Activated naive CD8-positive, alpha-beta T cell treated with anti-CD3 and anti-CD28 coated beads, Interleukin-2, amount 10 ng/mL, durations not matched to agents 7 days and 5 days (primary cell): ENCODE results near the gene ABCC3. TPM values are rescaled to one million over a fixed set of nuclear protein-coding genes. Genes with fewer than 3 reads are reported as not detected.

ENCODE experiments used
- ATAC-seq: fragments of 150-1000 bp; cut with Tn5 transposase; one replicate; pipeline ENCODE4 v1.10.0; 2021; ENCODE audit warnings: low read depth, moderate library complexity
- POLR2A ChIA-PET: fragments of 350-600 bp; sonication (Branson Sonifier 250); formaldehyde crosslinking; loops from one replicate; lab custom pipeline; 2021; ENCODE audit warnings: antibody characterized with exemption; lab: Charles Lee
- DNase-seq: peaks from one replicate; pipeline ENCODE4 v3.0.0; 2021
- H3K27ac Mint-ChIP-seq: one replicate; pipeline ENCODE4 v1.8.0; 2022; ENCODE audit warnings: mild to moderate bottlenecking, mixed read lengths
- H3K27me3 Mint-ChIP-seq: one replicate; pipeline ENCODE4 v1.8.0; 2022; ENCODE audit warnings: mild to moderate bottlenecking, moderate library complexity, mixed read lengths
- H3K36me3 Mint-ChIP-seq: one replicate; pipeline ENCODE4 v1.8.0; 2021; ENCODE audit warnings: mild to moderate bottlenecking, mixed read lengths
- H3K4me1 Mint-ChIP-seq: one replicate; pipeline ENCODE4 v1.8.0; 2021; ENCODE audit warnings: mixed read lengths
- H3K4me3 Mint-ChIP-seq: one replicate; pipeline ENCODE4 v1.8.0; 2022; ENCODE audit warnings: mild to moderate bottlenecking, moderate library complexity, mixed read lengths
- H3K9me3 Mint-ChIP-seq: one replicate; pipeline ENCODE4 v1.8.0; 2021; ENCODE audit warnings: mixed read lengths
- total RNA-seq, 2 experiments: library from RNA; stranded (reverse); gene quantifications; one replicate each; pipeline ENCODE4 v1.2.3, GENCODE V29; 2021

Gene ABCC3
- total RNA-seq, 2 experiments from 2014 or later: 0.77 to 1.4 TPM

GRCh38 chr17:50649042-50649908, 14.6 kb downstream of the ABCC3 start:
- peaks cover 1% of the 10 kb centered on the region for H3K9me3 Mint-ChIP-seq
- POLR2A ChIA-PET: no interaction called here
- no peak overlapping the region for H3K4me3 Mint-ChIP-seq

GRCh38 chr17:50651661-50652060, 17.0 kb downstream of the ABCC3 start:
- ATAC-seq (no peak), DNase-seq (no peak)
- POLR2A ChIA-PET: no interaction called here
- H3K27ac Mint-ChIP-seq: no peak overlapping the region
- H3K4me1 Mint-ChIP-seq: no peaks in the 10 kb centered on the region
- H3K4me3 Mint-ChIP-seq: no peak overlapping the region
- peaks cover 1% of the 10 kb centered on the region for H3K9me3 Mint-ChIP-seq
- H3K36me3 Mint-ChIP-seq: no peaks in the 10 kb centered on the region
- peaks cover 25% of the 10 kb centered on the region for H3K27me3 Mint-ChIP-seq

More at GRCh38 chr17:50649042-50649908, 14.6 kb downstream of the ABCC3 start:
- ATAC-seq (no peak), DNase-seq (no peak)
- H3K27ac Mint-ChIP-seq: no peak overlapping the region
- no peaks in the 10 kb centered on the region for H3K36me3 Mint-ChIP-seq
- H3K4me1 Mint-ChIP-seq: no peaks in the 10 kb centered on the region
- peaks cover 33% of the 10 kb centered on the region for H3K27me3 Mint-ChIP-seq

- POLR2A ChIA-PET: interaction anchor here (0.6 kb wide), 1 partner anchor 55 kb away, joined by 3 read pairs; no protein-coding TSS in a partner anchor
- Mint-ChIP-seq H3K4me1 (no peaks in the 10 kb centered on the region), H3K27ac (no peak overlapping the region), H3K9me3 (peaks cover 1% of the 10 kb centered on the region), H3K36me3 (no peaks in the 10 kb centered on the region), H3K27me3 (peaks cover 19% of the 10 kb centered on the region), H3K4me3 (no peak overlapping the region)
- DNase-seq: no peak
- ATAC-seq: no peak
Observed at GRCh38 chr17:50653738-50654137, 19.1 kb downstream of the ABCC3 start.

GRCh38 chr17:50656509-50656908, 21.8 kb downstream of the ABCC3 start:
- H3K27ac Mint-ChIP-seq: no peak overlapping the region
- DNase-seq (no peak), ATAC-seq (no peak)
- H3K4me1 Mint-ChIP-seq: peaks cover 6% of the 10 kb centered on the region
- H3K36me3 Mint-ChIP-seq: no peaks in the 10 kb centered on the region
- POLR2A ChIA-PET: no interaction called here
- peaks cover 1% of the 10 kb centered on the region for H3K9me3 Mint-ChIP-seq
- no peak overlapping the region for H3K4me3 Mint-ChIP-seq
- peaks cover 4% of the 10 kb centered on the region for H3K27me3 Mint-ChIP-seq

GRCh38 chr17:50657054-50657453, 22.4 kb downstream of the ABCC3 start:
- Mint-ChIP-seq H3K4me3 (no peak overlapping the region), H3K4me1 (peaks cover 12% of the 10 kb centered on the region), H3K36me3 (no peaks in the 10 kb centered on the region), H3K9me3 (no peaks in the 10 kb centered on the region), H3K27ac (no peak overlapping the region), H3K27me3 (no peaks in the 10 kb centered on the region)
- ATAC-seq (no peak), DNase-seq (no peak)
- POLR2A ChIA-PET: no interaction called here

- Mint-ChIP-seq H3K9me3 (no peaks in the 10 kb centered on the region), H3K4me3 (no peak overlapping the region), H3K4me1 (peaks cover 14% of the 10 kb centered on the region), H3K27ac (no peak overlapping the region), H3K36me3 (no peaks in the 10 kb centered on the region), H3K27me3 (no peaks in the 10 kb centered on the region)
- POLR2A ChIA-PET: no interaction called here
- ATAC-seq (no peak), DNase-seq (no peak)
Observed at GRCh38 chr17:50657627-50658026, 22.9 kb downstream of the ABCC3 start.

- H3K27ac Mint-ChIP-seq: no peak overlapping the region
- no peaks in the 10 kb centered on the region for H3K36me3 Mint-ChIP-seq
- ATAC-seq (no peak), DNase-seq (no peak)
- POLR2A ChIA-PET: no interaction called here
- H3K4me1 Mint-ChIP-seq: peaks cover 14% of the 10 kb centered on the region
- no peaks in the 10 kb centered on the region for H3K9me3 Mint-ChIP-seq
- peaks cover 2% of the 10 kb centered on the region for H3K27me3 Mint-ChIP-seq
- H3K4me3 Mint-ChIP-seq: no peak overlapping the region
Observed at GRCh38 chr17:50658616-50659015, 23.9 kb downstream of the ABCC3 start.

GRCh38 chr17:50659179-50659578, 24.5 kb downstream of the ABCC3 start:
- DNase-seq: no peak
- Mint-ChIP-seq H3K36me3 (no peaks in the 10 kb centered on the region), H3K27ac (no peak overlapping the region), H3K27me3 (peaks cover 2% of the 10 kb centered on the region), H3K4me1 (peaks cover 14% of the 10 kb centered on the region), H3K9me3 (no peaks in the 10 kb centered on the region), H3K4me3 (no peak overlapping the region)
- POLR2A ChIA-PET: no interaction called here
- ATAC-seq: no peak

- peaks cover 14% of the 10 kb centered on the region for H3K4me1 Mint-ChIP-seq
- ATAC-seq (no peak), DNase-seq (no peak)
- POLR2A ChIA-PET: no interaction called here
- H3K4me3 Mint-ChIP-seq: no peak overlapping the region
- H3K27me3 Mint-ChIP-seq: peaks cover 4% of the 10 kb centered on the region
- peak overlapping the region; percentile 59 for H3K27ac Mint-ChIP-seq
- no peaks in the 10 kb centered on the region for H3K36me3 Mint-ChIP-seq
- H3K9me3 Mint-ChIP-seq: no peaks in the 10 kb centered on the region
Observed at GRCh38 chr17:50660042-50660886, 25.6 kb downstream of the ABCC3 start.

- POLR2A ChIA-PET: no interaction called here
- Mint-ChIP-seq H3K36me3 (no peaks in the 10 kb centered on the region), H3K4me1 (peaks cover 14% of the 10 kb centered on the region), H3K9me3 (no peaks in the 10 kb centered on the region), H3K27ac (peak overlapping the region; percentile 59), H3K27me3 (peaks cover 4% of the 10 kb centered on the region), H3K4me3 (no peak overlapping the region)
- ATAC-seq: no peak
- no peak for DNase-seq
Observed at GRCh38 chr17:50660887-50661345, 26.2 kb downstream of the ABCC3 start.

- POLR2A ChIA-PET: interaction anchor here (0.5 kb wide), 1 partner anchor 44 kb away, joined by 6 read pairs; no protein-coding TSS in a partner anchor
- Mint-ChIP-seq H3K4me3 (peak overlapping the region; percentile 48), H3K27me3 (peaks cover 4% of the 10 kb centered on the region), H3K4me1 (peaks cover 14% of the 10 kb centered on the region), H3K27ac (peak overlapping the region; percentile 82), H3K36me3 (no peaks in the 10 kb centered on the region), H3K9me3 (no peaks in the 10 kb centered on the region)
- ATAC-seq: no peak
- no peak for DNase-seq
Observed at GRCh38 chr17:50661348-50661747, 26.7 kb downstream of the ABCC3 start.

- peaks cover 14% of the 10 kb centered on the region for H3K4me1 Mint-ChIP-seq
- H3K4me3 Mint-ChIP-seq: peak overlapping the region; percentile 48
- POLR2A ChIA-PET: interaction anchor here (0.5 kb wide), 1 partner anchor 43 kb away, joined by 6 read pairs; no protein-coding TSS in a partner anchor
- peak overlapping the region; percentile 82 for H3K27ac Mint-ChIP-seq
- H3K36me3 Mint-ChIP-seq: no peaks in the 10 kb centered on the region
- DNase-seq: no peak
- peaks cover 4% of the 10 kb centered on the region for H3K27me3 Mint-ChIP-seq
- peak; percentile 69 for ATAC-seq
- no peaks in the 10 kb centered on the region for H3K9me3 Mint-ChIP-seq
Observed at GRCh38 chr17:50661795-50662391, 27.2 kb downstream of the ABCC3 start.

GRCh38 chr17:50662632-50663225, 28.0 kb downstream of the ABCC3 start:
- Mint-ChIP-seq H3K36me3 (no peaks in the 10 kb centered on the region), H3K4me1 (peaks cover 14% of the 10 kb centered on the region), H3K4me3 (no peak overlapping the region), H3K27ac (no peak overlapping the region), H3K9me3 (no peaks in the 10 kb centered on the region), H3K27me3 (peaks cover 6% of the 10 kb centered on the region)
- POLR2A ChIA-PET: no interaction called here
- no peak for DNase-seq
- no peak for ATAC-seq
